K562 (cell line): ENCODE results near the gene SPPL3. TPM values are rescaled to one million over a fixed set of nuclear protein-coding genes. Genes with fewer than 3 reads are reported as not detected.
A peak's percentile ranks its signal among the peaks of the same experiment; 100 is the strongest.

Experiments used
- ATAC-seq: fragments of 200-7000 bp; cut with Tn5 transposase; 3 replicates; pipeline ENCODE4 v1.9.1; 2020; ENCODE audit warnings: moderate library complexity
- BruUV-seq: library from RNA; stranded (reverse); fragments of 400-500 nt; replicated peaks from 2 replicates; lab custom pipeline; 2021; lab: Mats Ljungman, UMichigan
- CTCF ChIA-PET: fragments of 300-600 bp; formaldehyde crosslinking; extraction: SDS; loops from one replicate; lab custom pipeline; 2021; ENCODE audit warnings: low intra/inter-chr PET ratio; lab: Yijun Ruan, JAX
- POLR2A ChIA-PET: fragments of 300-600, 350-650 bp; sonication (Branson Sonifier 250); formaldehyde crosslinking; extraction: SDS; loops from one replicate; lab custom pipeline; 2021; ENCODE audit warnings: antibody characterized with exemption, inconsistent platforms; lab: Yijun Ruan, JAX
- DNase-seq, 4 experiments: peaks; one replicate each; pipeline versions ENCODE4 v3.0.0 to v3.0.0-alpha.2; 2011 to 2018; ENCODE audit warnings: low spot score in 3 of 4, mixed read lengths in 3 of 4; ENCODE audit errors: extremely low read depth in 1 of 4
- FAIRE-seq: peaks from 2 replicates; lab custom pipeline; 2011; peaks lifted over from hg19 to GRCh38; lab: Jason Lieb, UNC
- H2AFZ ChIP-seq: 2 replicates; pipeline ENCODE4 v1.6.0; 2011; ENCODE audit warnings: low read depth, low read length, control low read depth, inconsistent platforms
- H3K27ac ChIP-seq: fragments of 200-600 bp; 3 replicates; pipeline ENCODE4 v1.8.0; 2011; ENCODE audit warnings: low read depth, mild to moderate bottlenecking, control low read depth, inconsistent platforms, low read length, moderate library complexity, mixed read lengths; ENCODE audit errors: extremely low read depth
- H3K27me3 ChIP-seq, 2 experiments: fragments of 300-600 bp in 1 of 2; 2 replicates in 1 of 2; 3 replicates in 1 of 2; pipeline versions ENCODE4 v1.6.0 to v1.8.0; 2011; ENCODE audit warnings: inconsistent platforms in 2 of 2, low read length in 2 of 2, mild to moderate bottlenecking in 1 of 2, mixed read lengths in 1 of 2, moderate library complexity in 1 of 2; ENCODE audit not compliant: control insufficient read depth in 2 of 2, insufficient read depth in 2 of 2
- H3K36me3 ChIP-seq: fragments of 300-600 bp; 3 replicates; pipeline ENCODE4 v1.8.0; 2011; ENCODE audit warnings: mild to moderate bottlenecking, low read length, inconsistent platforms; ENCODE audit not compliant: control insufficient read depth, insufficient read depth
- H3K4me1 ChIP-seq, 2 experiments: fragments of 200-600 bp in 1 of 2; replicated peaks in 1 of 2; 2 replicates in 1 of 2; 3 replicates in 1 of 2; pipeline versions ENCODE4 v1.5.1 to v1.8.0; 2011; ENCODE audit warnings: inconsistent platforms in 2 of 2, low read length in 2 of 2, mild to moderate bottlenecking in 1 of 2, mixed read lengths in 1 of 2, moderate library complexity in 1 of 2; ENCODE audit not compliant: control insufficient read depth in 2 of 2, insufficient read depth in 2 of 2
- H3K4me2 ChIP-seq: 2 replicates; pipeline ENCODE4 v1.6.1; 2011; ENCODE audit warnings: low read length, control low read depth, inconsistent platforms, mixed read lengths; ENCODE audit not compliant: insufficient read depth
- H3K4me3 ChIP-seq: fragments of 200-600 bp; sonication (generic), shearing (Covaris generic); 2 replicates; pipeline ENCODE4 v1.5.1; 2016; ENCODE audit warnings: control low read depth, inconsistent platforms
- H3K79me2 ChIP-seq: fragments of 200-600 bp; 3 replicates; pipeline ENCODE4 v1.8.0; 2011; ENCODE audit warnings: low read length, inconsistent platforms; ENCODE audit not compliant: control insufficient read depth, insufficient read depth
- H3K9ac ChIP-seq, 2 experiments: 2 replicates each; pipeline versions ENCODE4 v1.6.0 to v1.6.1; 2011; ENCODE audit warnings: low read depth in 2 of 2, low read length in 2 of 2, control low read depth in 1 of 2, inconsistent platforms in 1 of 2, mild to moderate bottlenecking in 1 of 2, mixed read lengths in 1 of 2; ENCODE audit not compliant: insufficient read depth in 1 of 2
- H3K9me1 ChIP-seq: one replicate; pipeline ENCODE4 v1.6.0; 2011; ENCODE audit warnings: inconsistent platforms, mild to moderate bottlenecking, low read length, moderate library complexity; ENCODE audit not compliant: control insufficient read depth, insufficient read depth
- H3K9me3 ChIP-seq: replicated peaks from 2 replicates; pipeline ENCODE4 v1.5.1; 2011; ENCODE audit warnings: low read depth, low read length, inconsistent platforms; ENCODE audit not compliant: control insufficient read depth, insufficient read depth
- H4K20me1 ChIP-seq: replicated peaks from 2 replicates; pipeline ENCODE4 v1.6.1; 2011; ENCODE audit warnings: low read length, inconsistent platforms, mixed read lengths; ENCODE audit not compliant: control insufficient read depth, insufficient read depth
- BRF2 ChIP-seq: IDR thresholded peaks from 3 replicates; pipeline ENCODE4 v1.6.1; 2011; ENCODE audit warnings: borderline replicate concordance, mild to moderate bottlenecking; ENCODE audit not compliant: insufficient read length, insufficient read depth
- ELK3 ChIP-seq: fragments of 450-650 bp; formaldehyde crosslinking; IDR thresholded peaks from 2 replicates; pipeline ENCODE4 v1.4.0; 2020; ENCODE audit warnings: mild to moderate bottlenecking
- HNRNPH1 ChIP-seq: fragments of 200-400 bp; formaldehyde crosslinking; optimal IDR thresholded peaks from 2 replicates; pipeline ENCODE3; 2017; ENCODE audit warnings: low read depth, mild to moderate bottlenecking, low read length, moderate library complexity
- SP2 ChIP-seq: IDR thresholded peaks from 2 replicates; pipeline ENCODE4 v1.6.1; 2011; ENCODE audit warnings: mild to moderate bottlenecking, low read depth, low read length, moderate library complexity; ENCODE audit not compliant: poor library complexity, severe bottlenecking; ENCODE audit errors: extremely low read depth
- TEAD4 ChIP-seq, 2 experiments: sonication (generic) in 1 of 2; formaldehyde crosslinking in 1 of 2; IDR thresholded peaks; 2 replicates each; pipeline versions ENCODE4 v1.6.1 to v1.8.0; 2012 to 2022; ENCODE audit warnings: borderline replicate concordance in 1 of 2, inconsistent platforms in 1 of 2, low read length in 1 of 2, mild to moderate bottlenecking in 1 of 2, missing genetic modification reagents in 1 of 2
- ZNF23 ChIP-seq: fragments of 250-450 bp; sonication (Bioruptor Pico); IDR thresholded peaks from 2 replicates; pipeline ENCODE4 v1.4.0; 2020; ENCODE audit warnings: mild to moderate bottlenecking
- ZNF384 ChIP-seq: IDR thresholded peaks from 2 replicates; pipeline ENCODE4 v1.6.1; 2012; ENCODE audit warnings: low read depth, low read length, improper control_type of control experiment
- ZNF655 ChIP-seq: fragments of 250-450 bp; sonication (Bioruptor Pico); IDR thresholded peaks from 2 replicates; pipeline ENCODE4 v1.5.0; 2021
- WGBS: fragments of 100-300 bp; shearing (Covaris generic); methylation state at CpG from one replicate; pipeline ENCODE4 v1.1.6; 2016; ENCODE audit warnings: low coverage, mixed read lengths; ENCODE audit not compliant: insufficient coverage; ENCODE audit errors: missing lambda C conversion rate; 5-methylcytosine and 5-hydroxymethylcytosine counted together
- in situ Hi-C: fragments of 300-500 bp; cut with MboI; formaldehyde crosslinking; loops from 4 replicates; pipeline ENCODE4 v1.15.0; 2018; ENCODE audit warnings: inconsistent platforms, mixed read lengths
- intact Hi-C: fragments of 100-400 bp; cut with micrococcal nuclease; formaldehyde crosslinking; loops from 2 replicates; pipeline ENCODE4 v1.14.2; 2022
- polyA plus RNA-seq, 8 experiments: library from polyadenylated mRNA; depleted of rRNA in 4 of 8; stranded (reverse) in 5 of 8; unstranded in 3 of 8; fragments of >200 nt; fragmentation: Nextera tagmentation in 2 of 8; fragmentation: Illumina TruSeq in 1 of 8; extraction: Ambion mirVana in 2 of 8; extraction: Trizol in 1 of 8; gene quantifications; 2 replicates each; pipeline versions ENCODE4 v1.2.1 to v1.2.3, GENCODE V29; 2011 to 2014; ENCODE audit warnings: inconsistent platforms in 1 of 8, missing spikeins in 1 of 8
- total RNA-seq, 7 experiments: library from RNA; depleted of rRNA in 6 of 7; stranded (reverse); fragments of >200 nt in 6 of 7; fragmentation: Illumina TruSeq in 2 of 7; extraction: Trizol in 2 of 7; gene quantifications; 2 replicates each; pipeline versions ENCODE4 v1.2.1 to v1.2.3, GENCODE V29; 2011 to 2021; ENCODE audit warnings: low replicate concordance in 1 of 7
- TF ChIP-seq, protein P1 (sequence below), 2 experiments: fragments of 450-650 bp in 1 of 2; sonication (generic) in 1 of 2; formaldehyde crosslinking in 1 of 2; IDR thresholded peaks in 1 of 2; conservative IDR thresholded peaks in 1 of 2; 2 replicates each; pipeline versions ENCODE4 v1.6.1 to v1.8.1; 2016 to 2023; ENCODE audit warnings: mild to moderate bottlenecking in 2 of 2, moderate library complexity in 2 of 2, inconsistent platforms in 1 of 2, missing genetic modification reagents in 1 of 2

SPPL3 gene
- total and polyA plus RNA-seq, 9 of the 15 experiments (the other 6 are each of a cell fraction or from before 2014, with no cell fraction given) = 2.9 to 32.1 (median 7.1) TPM

GRCh38 chr12:120735181-120735580, 169.0 kb downstream of the SPPL3 start:
- POLR2A ChIA-PET = no interaction called here
- 58% methylated on average over 1 of the region's 3 CpGs for WGBS

DNA sequence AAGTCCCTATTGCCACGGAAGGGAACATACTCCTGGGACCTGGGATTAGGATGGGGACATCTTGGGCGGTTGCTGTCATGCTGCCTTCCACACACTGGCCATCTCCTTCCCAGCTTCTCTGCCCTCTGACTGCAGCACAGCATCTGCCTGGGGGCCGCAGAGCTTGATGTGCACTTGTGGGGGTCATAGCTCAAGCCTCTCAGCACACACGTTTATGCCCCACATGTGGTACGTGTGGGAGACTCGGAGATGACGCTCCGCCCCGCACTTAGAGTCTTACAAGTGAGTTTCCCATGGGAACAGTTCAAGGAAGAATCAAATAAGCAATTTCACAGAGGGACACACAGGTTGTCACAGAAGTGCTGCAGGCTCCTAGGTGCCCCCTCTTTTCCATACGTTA, 169.9 kb downstream of the SPPL3 start:
- POLR2A ChIA-PET = interaction anchor here (0.6 to 0.9 kb wide), 2 partner anchors 14 to 28 kb away, joined by 3 to 4 read pairs; no protein-coding TSS in a partner anchor
- H3K36me3 ChIP-seq = peaks cover 22% of the 10 kb centered on the region; the same call in 2 of the 3 replicates
- no peak for FAIRE-seq
- H3K27ac ChIP-seq = no peak overlapping the region
- H4K20me1 ChIP-seq = 0 out of 2 replicates have a peak, but pooled peaks cover 5% of the 10 kb centered on the region
- intact Hi-C loops = no loop called here
- no peaks in the 10 kb centered on the region for H3K9me3 ChIP-seq
- H3K9me1 ChIP-seq = no peaks in the 10 kb centered on the region
- DNase-seq = no peak
- H3K27me3 ChIP-seq = no peaks in the 10 kb centered on the region
- no peaks in the 10 kb centered on the region for H3K79me2 ChIP-seq
- H3K4me1 ChIP-seq = peaks cover 0 to 6% of the 10 kb centered on the region in 2 experiments; a peak in 2 of 5 replicates
- H3K9ac ChIP-seq = no peak overlapping the region
- in situ Hi-C loops = no loop called here
- no peak overlapping the region for H2AFZ ChIP-seq
- no TSS peak for BruUV-seq
- CTCF ChIA-PET = no interaction called here
- H3K4me2 ChIP-seq = no peak overlapping the region
- no peak for ATAC-seq
- WGBS = 79% methylated on average over 10 of the region's 10 CpGs
- no peak overlapping the region for H3K4me3 ChIP-seq
- TF ChIP-seq ZNF23 (CRISPR knock-in tag) (no peak), TEAD4 (IDR thresholded peaks at IDR 0.05; ENCODE audit: low read length) (no peak), TEAD4 (CRISPR knock-in tag; IDR thresholded peaks at IDR 0.05; ENCODE audit: borderline replicate concordance) (no peak), ELK3 (no peak), ZNF655 (CRISPR knock-in tag) (no peak), BRF2 (no peak), SP2 (no peak)
- TF ChIP-seq, protein P1, sequence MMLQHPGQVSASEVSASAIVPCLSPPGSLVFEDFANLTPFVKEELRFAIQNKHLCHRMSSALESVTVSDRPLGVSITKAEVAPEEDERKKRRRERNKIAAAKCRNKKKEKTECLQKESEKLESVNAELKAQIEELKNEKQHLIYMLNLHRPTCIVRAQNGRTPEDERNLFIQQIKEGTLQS (IDR thresholded peaks at IDR 0.05) = no peak
- TF ChIP-seq, protein P1 (CRISPR knock-in tag; conservative IDR thresholded peaks at IDR 0.05) = no peak

More at GRCh38 chr12:120735181-120735580, 169.0 kb downstream of the SPPL3 start:
- DNase-seq = no peak
- TF ChIP-seq HNRNPH1 (no peak), ZNF384 (0 out of 2 replicates have a peak, but pooled peaks have one; percentile 11)
- Histone ChIP-seq H3K9ac (no peak overlapping the region), H3K4me1 (peaks cover 0 to 6% of the 10 kb centered on the region in 2 experiments; a peak in 1 of 5 replicates), H3K9me3 (no peaks in the 10 kb centered on the region), H3K36me3 (peaks cover 19% of the 10 kb centered on the region; the same call in 1 of the 3 replicates), H3K27me3 (no peaks in the 10 kb centered on the region), H3K4me2 (no peak overlapping the region), H3K27ac (no peak overlapping the region), H3K4me3 (no peak overlapping the region), H3K79me2 (no peaks in the 10 kb centered on the region), H4K20me1 (0 out of 2 replicates have a peak, but pooled peaks cover 5% of the 10 kb centered on the region), H2AFZ (no peak overlapping the region), H3K9me1 (no peaks in the 10 kb centered on the region)
- no peak for FAIRE-seq
- no peak for ATAC-seq
- in situ Hi-C loops (no loop called here), intact Hi-C loops (no loop called here)
- CTCF ChIA-PET = no interaction called here
- no TSS peak for BruUV-seq
